H1 (cell line): ENCODE results near the gene NCF4. TPM values are rescaled to one million over a fixed set of nuclear protein-coding genes. Genes with fewer than 3 reads are reported as not detected.

Experiments used
- CTBP2 ChIP-seq: IDR thresholded peaks from 2 replicates; pipeline ENCODE4 v1.7.0; 2011; ENCODE audit warnings: borderline replicate concordance, mild to moderate bottlenecking, moderate library complexity, mixed read lengths, low read length; ENCODE audit not compliant: insufficient read depth, insufficient read length
- SRF ChIP-seq: IDR thresholded peaks from 2 replicates; pipeline ENCODE4 v1.6.1; 2011; ENCODE audit warnings: mild to moderate bottlenecking, low read depth, low read length, moderate library complexity
- polyA plus RNA-seq, 7 experiments: library from polyadenylated mRNA; depleted of rRNA in 3 of 7; stranded (reverse) in 5 of 7; unstranded in 2 of 7; fragments of >200 nt in 5 of 7; fragments of 200-250 nt in 2 of 7; gene quantifications; 1 replicate in 5 of 7; 2 replicates in 1 of 7; 4 replicates in 1 of 7; pipeline versions ENCODE4 v1.2.1 to v1.2.3, GENCODE V29; 2011 to 2013; ENCODE audit warnings: missing spikeins in 2 of 7, mixed read lengths in 2 of 7
- total RNA-seq: library from RNA; stranded (reverse); fragmentation: NEBNext Ultra II Directional; extraction: Animal tissue kit (Norgen Biotek cat#: 25700); gene quantifications from 2 replicates; pipeline ENCODE4 v1.2.1, GENCODE V29; 2021

Gene NCF4
- total and polyA plus RNA-seq, 2 of the 8 experiments (the other 6 are each of a cell fraction or from before 2014, with no cell fraction given) = 0.20 TPM; not detected in 1

DNA sequence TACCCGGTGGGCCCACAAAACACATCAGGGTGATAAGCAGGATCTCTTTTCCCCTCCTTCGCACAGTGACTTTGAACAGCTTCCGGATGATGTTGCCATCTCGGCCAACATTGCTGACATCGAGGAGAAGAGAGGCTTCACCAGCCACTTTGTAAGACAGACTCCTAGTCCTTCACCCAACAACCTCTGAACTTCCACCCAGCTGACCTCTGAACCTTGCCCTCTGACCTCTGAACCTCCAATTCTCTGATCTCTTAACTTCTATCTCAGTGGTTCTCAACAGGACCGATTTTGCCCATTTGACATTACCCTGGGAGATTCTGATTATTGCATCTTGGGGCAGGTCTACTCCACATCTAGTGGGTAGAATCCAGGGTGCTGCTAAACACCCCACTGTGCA, 3.2 kb downstream of the NCF4 start (continued):
- TF ChIP-seq SRF (no peak), CTBP2 (no peak)
